ENCODE results near the gene SRP14.

SRP14 gene

DNA sequence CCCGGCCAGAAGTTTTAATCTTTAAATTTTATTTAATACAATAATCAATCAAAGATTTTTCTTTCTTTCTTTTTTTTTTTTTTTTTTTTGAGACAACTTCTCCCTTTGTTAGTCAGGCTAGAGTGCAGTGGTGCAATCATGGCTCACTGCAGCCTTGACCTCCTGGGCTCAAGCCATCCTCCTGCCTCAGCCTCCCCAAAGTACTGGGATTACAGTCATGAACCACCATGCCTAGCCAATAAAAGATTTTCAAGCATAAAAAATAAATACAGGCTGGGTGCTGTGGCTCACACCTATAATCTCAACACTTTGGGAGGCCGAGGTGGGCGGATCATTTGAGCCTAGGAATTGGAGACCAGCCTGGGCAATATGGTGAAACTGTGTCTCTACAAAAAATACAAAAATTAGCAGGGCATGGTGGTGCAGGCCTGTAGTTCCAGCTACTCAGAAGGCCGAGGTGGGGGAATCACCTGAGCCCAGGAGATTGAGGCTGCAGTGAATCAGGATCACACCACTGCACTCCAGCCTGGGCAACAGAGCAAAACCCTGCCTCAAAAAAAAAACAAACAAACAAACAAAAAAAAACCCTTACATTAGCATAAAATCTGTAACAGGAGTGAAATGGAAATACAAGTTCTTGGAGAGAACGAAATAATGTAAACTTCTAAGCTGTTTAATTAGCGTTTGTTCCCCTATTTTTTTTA is 29.1 kb upstream of the SRP14 start:
- no peak for DNase-seq

- no peak for DNase-seq
Observed at GRCh38 chr15:40066589-40066988, 27.6 kb upstream of the SRP14 start.

DNA sequence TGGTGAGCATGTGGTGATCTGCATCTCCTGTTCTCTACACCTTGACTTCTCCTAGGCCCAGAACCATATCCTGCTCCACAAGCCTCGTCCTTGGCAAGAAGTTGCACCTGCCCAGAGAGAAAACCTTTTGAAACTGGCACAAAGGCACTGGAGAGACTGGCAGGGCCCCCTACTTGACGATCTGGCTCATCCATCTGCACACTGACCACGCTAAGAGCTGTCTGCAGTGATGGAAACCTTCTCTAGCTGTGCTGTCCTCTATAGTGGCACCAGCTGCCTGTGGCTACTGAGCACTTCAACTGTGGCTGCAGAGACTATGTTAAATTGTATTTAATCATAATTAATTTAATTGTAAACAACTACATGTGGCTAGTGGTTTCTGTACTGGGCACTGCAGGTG is 26.2 kb upstream of the SRP14 start:
- no peak for DNase-seq

DNA sequence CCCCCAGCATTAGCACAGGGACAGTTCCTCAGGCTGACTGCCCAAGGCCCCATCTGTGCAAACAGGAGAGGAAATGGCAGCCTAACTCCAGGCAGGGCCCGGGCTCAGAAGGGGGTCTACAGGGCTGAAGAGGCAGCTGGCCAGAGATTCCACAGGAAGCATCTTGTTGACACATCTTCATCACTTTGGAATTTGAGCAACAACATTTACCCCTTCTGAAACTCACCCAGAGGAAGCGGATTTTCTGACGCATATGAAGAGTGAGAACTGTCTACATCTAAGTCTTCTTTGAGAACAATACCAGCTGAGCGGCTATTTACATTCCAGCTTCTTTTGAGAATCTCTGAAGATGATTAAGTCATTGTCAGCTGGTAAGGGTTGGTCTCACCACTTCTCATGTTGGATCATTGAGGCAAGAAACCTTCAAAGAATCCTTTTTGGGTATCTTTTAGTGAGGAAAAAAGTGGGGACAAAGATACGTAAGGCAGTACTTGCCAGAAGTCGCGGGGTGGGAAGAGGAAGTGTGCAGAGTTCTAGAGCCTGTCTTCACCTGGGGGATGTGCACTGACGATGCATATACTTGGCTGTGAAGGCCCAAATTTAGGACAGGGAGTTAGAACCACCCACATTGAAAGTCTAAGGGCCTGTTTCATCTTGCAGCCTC is 25.4 kb upstream of the SRP14 start:
- no peak for DNase-seq

DNA sequence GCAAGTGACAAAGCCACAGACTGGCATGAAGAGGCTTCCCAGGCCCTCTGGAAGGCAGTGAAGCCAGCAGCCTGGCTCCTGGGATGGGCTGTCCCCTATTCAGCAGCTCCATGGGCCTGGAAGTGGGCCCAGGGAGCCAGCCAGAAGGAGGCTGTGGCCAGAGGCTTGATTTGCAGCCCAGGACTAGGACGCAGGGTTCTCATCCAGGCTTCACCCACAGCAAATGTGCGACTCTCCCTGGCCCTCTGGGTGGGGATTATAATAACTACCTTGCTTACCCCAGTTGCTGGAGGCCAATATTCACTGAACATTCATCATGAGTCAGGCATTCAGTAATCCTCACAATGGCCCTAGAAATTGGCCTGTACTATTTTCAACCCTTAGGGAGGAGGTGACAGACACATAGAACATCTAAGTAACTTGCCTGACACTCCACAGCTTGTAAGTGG is 24.6 kb upstream of the SRP14 start:
- DNase-seq, result no peak

- DNase-seq, result no peak
Observed at GRCh38 chr15:40062816-40063562, 24.0 kb upstream of the SRP14 start.

- no peak for DNase-seq
Observed at GRCh38 chr15:40061212-40061901, 22.4 kb upstream of the SRP14 start.

DNA sequence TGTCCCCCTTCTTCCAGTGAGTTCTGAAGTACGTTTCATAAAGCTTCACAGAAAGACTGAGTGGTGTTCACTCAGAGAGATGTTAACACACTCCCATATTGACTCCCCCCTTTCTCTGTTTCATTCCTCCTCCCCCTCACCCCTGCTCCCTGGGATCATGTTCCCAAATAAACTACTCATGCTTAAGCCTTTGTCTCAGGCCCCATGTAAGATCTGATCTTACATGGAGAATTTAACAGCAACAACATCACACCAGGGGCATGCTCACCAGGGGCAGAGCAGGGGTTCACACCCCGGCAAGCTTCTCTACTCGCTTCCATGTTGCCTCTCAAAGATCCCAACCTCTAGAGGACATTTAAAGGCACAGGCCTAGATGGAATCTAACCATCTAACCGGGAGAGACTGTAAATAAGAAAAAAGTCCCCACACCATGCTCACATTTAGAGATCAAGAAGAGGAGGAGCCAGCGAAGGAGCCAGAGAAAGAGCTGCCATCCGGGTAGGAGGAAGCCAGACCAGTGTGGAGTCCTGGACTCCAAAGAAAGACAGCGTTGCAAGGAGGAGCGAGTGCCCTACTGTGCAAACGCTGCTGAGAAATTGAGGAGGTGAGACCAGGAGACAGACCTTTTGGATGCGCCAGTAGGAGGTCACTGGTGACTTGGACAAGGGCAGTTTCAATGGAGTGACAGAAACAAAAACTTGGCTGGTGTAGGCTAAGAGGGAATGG is 21.4 kb upstream of the SRP14 start:
- no peak for DNase-seq

DNA sequence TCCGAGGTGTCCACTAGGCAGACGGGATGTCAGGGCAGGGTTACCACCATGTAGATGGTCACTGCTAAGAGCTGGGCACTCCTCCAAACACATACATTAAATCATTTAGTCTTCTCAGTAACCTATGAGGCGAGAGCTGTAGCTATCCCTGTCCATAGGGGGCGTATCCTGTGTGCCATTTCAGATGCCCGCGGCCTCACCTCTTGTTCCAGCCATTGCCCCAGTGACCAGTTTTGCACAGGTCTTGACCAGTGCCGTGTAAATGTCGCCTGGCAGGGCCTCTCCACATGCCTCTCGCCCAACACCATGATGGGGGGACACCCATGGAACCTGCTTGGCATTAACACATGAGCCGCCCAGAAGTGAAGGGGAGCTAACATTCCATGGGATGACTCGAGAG is 20.8 kb upstream of the SRP14 start:
- no peak for DNase-seq

GRCh38 chr15:40058476-40059140 is 19.6 kb upstream of the SRP14 start:
- no peak for DNase-seq

- no peak for DNase-seq
Observed at GRCh38 chr15:40055576-40056293, 16.8 kb upstream of the SRP14 start.

- no peak for DNase-seq
Observed at GRCh38 chr15:40054855-40055575, 16.0 kb upstream of the SRP14 start.

DNA sequence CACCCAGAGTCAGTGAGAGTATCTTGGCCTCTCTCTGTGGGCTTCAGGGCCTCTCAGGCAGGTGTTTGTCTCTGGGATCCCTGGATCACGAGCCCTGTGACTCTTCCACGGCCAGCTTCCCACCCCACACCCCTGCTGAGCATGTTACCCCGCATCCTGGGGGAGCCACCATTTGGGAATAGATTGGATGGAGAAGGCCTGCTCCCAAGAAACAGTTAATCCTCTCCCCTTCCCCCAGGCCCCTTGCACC is 15.5 kb upstream of the SRP14 start:
- DNase-seq, result no peak

GRCh38 chr15:40053831-40054604 is 15.0 kb upstream of the SRP14 start:
- no peak for DNase-seq

GRCh38 chr15:40053079-40053830 is 14.3 kb upstream of the SRP14 start:
- DNase-seq, result no peak

DNA sequence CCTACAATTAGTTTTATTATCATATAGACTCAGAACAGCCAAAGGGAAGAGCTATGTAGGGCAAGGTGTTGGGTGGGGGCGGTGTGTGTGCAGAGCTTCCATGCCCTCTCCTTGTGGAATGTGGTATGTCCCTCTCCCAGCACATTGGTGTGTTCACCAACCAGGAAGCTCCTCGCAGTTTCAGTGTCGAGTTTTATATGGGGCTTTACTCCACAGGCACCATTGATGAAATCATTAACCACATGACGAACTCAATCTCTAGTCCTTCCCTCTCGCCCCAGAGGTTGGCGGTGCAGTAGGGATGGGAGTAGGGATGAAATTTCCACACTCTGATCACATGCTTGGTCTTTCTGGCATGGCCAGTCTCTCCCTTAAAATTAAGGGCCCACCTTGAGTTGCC is 13.6 kb upstream of the SRP14 start:
- no peak for DNase-seq

GRCh38 chr15:40051616-40052415 is 12.8 kb upstream of the SRP14 start:
- DNase-seq, result no peak

DNA sequence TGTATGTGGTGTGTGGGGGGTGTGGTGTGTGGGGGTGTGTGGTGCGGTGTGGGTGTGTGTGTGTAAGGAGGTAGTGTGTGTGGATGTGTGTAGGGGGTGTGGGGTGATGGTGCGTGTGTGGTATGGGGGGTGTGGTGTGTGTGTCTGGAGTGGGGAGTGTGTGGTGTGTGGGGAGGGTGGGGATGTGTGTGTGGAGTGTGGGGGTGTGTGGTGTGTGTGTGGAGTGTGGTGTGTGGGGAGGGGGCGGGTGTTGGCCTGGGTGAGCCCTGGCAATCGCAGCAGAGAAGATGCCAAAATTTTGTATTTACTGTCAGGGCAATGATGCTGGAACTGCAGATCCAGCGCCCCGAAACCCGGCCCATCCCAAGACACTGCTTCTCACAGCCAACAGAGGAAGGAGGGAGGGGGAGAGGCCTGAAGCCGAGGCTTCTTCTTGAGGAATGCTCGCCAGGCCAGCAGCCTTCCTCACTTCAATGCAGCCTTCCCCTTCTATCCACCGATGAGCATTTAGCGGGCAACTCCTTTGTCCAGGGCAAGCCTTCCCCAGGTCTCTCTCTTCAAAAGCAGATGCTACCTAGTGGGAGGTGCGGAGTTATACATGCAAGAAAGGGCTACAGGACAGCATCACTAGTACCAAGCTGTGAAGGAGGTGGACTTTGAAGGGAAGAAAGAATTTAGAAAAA is 11.9 kb upstream of the SRP14 start:
- DNase-seq, result no peak

Data from activated CD4-positive, alpha-beta T cell treated with anti-CD3 and anti-CD28 coated beads, Interleukin-2, amount 50 U/mL, for 4 hours (primary cell).